Chondrocyte (in vitro differentiated cells): ENCODE results near the gene MTCH1. TPM values are rescaled to one million over a fixed set of nuclear protein-coding genes. Genes with fewer than 3 reads are reported as not detected.
A peak's percentile ranks its signal among the peaks of the same experiment; 100 is the strongest.

Experiments used
- DNase-seq: peaks from one replicate; pipeline ENCODE4 v3.0.0; 2021; ENCODE audit warnings: mixed read lengths, low spot score
- H3K27ac Mint-ChIP-seq: one replicate; pipeline ENCODE4 v1.8.0; 2021; ENCODE audit warnings: mild to moderate bottlenecking, moderate library complexity, mixed read lengths; ENCODE audit not compliant: unreplicated experiment
- H3K27me3 Mint-ChIP-seq: 2 replicates; pipeline ENCODE4 v1.8.0; 2021; ENCODE audit warnings: low read depth, mixed read lengths
- H3K36me3 Mint-ChIP-seq: 2 replicates; pipeline ENCODE4 v1.8.0; 2021; ENCODE audit warnings: low read depth, mixed read lengths
- H3K4me1 Mint-ChIP-seq: 2 replicates; pipeline ENCODE4 v1.8.0; 2021; ENCODE audit warnings: low read depth, mild to moderate bottlenecking, mixed read lengths
- H3K4me3 Mint-ChIP-seq: one replicate; pipeline ENCODE4 v1.8.0; 2021; ENCODE audit warnings: mild to moderate bottlenecking, moderate library complexity, mixed read lengths; ENCODE audit not compliant: unreplicated experiment
- H3K9me3 Mint-ChIP-seq: 2 replicates; pipeline ENCODE4 v1.8.0; 2021; ENCODE audit warnings: low read depth, mixed read lengths
- total RNA-seq: library from RNA; stranded (reverse); gene quantifications from 3 replicates; pipeline ENCODE4 v1.2.1, GENCODE V29; 2021
- TF ChIP-seq, protein P1 (sequence below): fragments of 200-600 bp; sonication (generic); IDR thresholded peaks from 2 replicates; pipeline ENCODE4 v1.5.0; 2021; ENCODE audit warnings: antibody characterized with exemption, mild to moderate bottlenecking, moderate library complexity

Gene MTCH1
- total RNA-seq, 1 donor from 2014 or later = 188 TPM

DNA sequence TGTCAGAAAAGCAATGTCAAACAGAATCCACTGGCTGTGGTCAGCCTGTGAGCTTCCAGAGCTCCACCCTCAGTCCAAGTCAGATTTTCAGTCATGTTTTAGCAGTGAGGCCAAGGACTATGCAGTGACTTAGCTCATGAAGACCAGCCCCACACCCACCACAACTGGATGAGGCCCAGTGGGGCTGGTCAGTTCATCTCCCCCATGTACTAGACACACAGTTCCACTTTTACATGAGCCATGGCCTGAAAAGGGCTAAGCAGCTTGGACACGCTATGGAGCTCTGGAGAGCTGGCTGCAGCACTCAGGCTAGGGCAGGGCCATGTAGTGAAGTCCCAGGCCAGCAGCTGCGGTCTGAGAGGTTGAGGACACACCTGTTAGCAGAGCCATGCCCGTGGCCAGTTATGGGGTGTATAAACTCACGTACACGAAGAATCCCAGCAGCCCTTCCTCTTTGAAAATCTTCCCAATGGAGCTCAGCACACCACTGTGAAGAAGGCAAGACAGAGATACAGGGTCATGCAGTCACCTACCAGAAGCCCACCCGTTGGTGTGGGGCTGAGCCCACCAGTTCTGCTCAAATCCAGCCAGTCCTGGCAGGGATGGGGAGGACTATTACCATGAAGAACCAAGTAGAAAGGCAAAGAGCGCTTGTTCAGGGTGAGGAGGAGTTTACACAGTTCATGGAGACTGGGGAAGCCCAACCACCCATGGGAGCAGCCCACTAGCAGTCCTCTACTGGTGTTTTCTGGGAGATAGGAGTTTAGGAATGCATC, 10.6 kb downstream of the MTCH1 start:
- TF ChIP-seq, protein P1, sequence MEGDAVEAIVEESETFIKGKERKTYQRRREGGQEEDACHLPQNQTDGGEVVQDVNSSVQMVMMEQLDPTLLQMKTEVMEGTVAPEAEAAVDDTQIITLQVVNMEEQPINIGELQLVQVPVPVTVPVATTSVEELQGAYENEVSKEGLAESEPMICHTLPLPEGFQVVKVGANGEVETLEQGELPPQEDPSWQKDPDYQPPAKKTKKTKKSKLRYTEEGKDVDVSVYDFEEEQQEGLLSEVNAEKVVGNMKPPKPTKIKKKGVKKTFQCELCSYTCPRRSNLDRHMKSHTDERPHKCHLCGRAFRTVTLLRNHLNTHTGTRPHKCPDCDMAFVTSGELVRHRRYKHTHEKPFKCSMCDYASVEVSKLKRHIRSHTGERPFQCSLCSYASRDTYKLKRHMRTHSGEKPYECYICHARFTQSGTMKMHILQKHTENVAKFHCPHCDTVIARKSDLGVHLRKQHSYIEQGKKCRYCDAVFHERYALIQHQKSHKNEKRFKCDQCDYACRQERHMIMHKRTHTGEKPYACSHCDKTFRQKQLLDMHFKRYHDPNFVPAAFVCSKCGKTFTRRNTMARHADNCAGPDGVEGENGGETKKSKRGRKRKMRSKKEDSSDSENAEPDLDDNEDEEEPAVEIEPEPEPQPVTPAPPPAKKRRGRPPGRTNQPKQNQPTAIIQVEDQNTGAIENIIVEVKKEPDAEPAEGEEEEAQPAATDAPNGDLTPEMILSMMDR = no peak

DNA sequence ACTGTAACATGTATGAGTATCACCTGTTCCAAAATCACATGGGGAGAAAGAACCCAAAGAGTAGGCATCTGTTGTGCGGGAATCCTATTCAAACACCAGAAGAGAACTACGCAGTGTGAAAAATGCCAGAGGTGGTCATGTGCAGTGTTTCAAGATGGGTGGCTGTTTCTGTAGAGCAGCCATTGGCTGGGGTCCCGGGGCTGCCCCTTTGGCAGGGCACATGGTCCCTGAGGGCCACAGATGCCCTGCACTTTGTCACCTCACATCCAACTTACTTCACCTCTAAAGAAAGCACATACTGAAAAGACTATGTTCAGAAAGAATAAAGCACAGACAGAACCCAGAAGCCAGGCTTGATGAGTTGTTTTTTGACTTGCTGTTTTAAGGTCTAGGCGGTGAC, 12.3 kb downstream of the MTCH1 start:
- peaks cover 2% of the 10 kb centered on the region for H3K4me1 Mint-ChIP-seq
- TF ChIP-seq, protein P1 = no peak
- peaks cover 59% of the 10 kb centered on the region for H3K36me3 Mint-ChIP-seq
- no peak for DNase-seq
- no peak overlapping the region for H3K4me3 Mint-ChIP-seq
- no peaks in the 10 kb centered on the region for H3K27me3 Mint-ChIP-seq
- no peaks in the 10 kb centered on the region for H3K9me3 Mint-ChIP-seq
- no peak overlapping the region for H3K27ac Mint-ChIP-seq

More for the DNA sequence above, 10.6 kb downstream of the MTCH1 start:
- Mint-ChIP-seq H3K27me3 (no peaks in the 10 kb centered on the region), H3K9me3 (no peaks in the 10 kb centered on the region), H3K36me3 (peaks cover 51% of the 10 kb centered on the region), H3K4me1 (peaks cover 16% of the 10 kb centered on the region), H3K4me3 (no peak overlapping the region), H3K27ac (no peak overlapping the region)
- DNase-seq = peak; percentile 47

DNA sequence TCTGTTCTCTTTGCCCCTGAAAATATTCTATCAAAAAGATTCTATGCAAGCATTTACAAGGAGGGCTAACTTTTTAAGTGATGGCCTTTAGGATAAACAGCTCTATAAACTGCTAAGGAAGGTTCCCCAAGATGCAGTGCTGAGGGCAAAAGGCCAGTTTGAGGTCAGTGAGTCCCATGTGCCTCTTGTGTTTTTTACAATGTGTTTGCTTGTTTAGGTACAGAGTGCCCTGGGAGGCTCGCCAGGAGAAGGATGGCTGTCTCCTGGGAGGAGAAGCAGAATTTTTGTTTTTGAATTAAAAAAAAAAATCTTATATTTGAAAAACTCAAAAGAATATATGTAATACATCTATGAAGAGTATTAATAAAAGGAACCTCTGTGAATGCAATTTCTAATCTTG, 12.8 kb downstream of the MTCH1 start:
- peaks cover 60% of the 10 kb centered on the region for H3K36me3 Mint-ChIP-seq
- H3K4me1 Mint-ChIP-seq = peaks cover 5% of the 10 kb centered on the region
- no peak overlapping the region for H3K4me3 Mint-ChIP-seq
- TF ChIP-seq, protein P1 = no peak
- no peak overlapping the region for H3K27ac Mint-ChIP-seq
- H3K27me3 Mint-ChIP-seq = no peaks in the 10 kb centered on the region
- no peak for DNase-seq
- H3K9me3 Mint-ChIP-seq = no peaks in the 10 kb centered on the region

DNA sequence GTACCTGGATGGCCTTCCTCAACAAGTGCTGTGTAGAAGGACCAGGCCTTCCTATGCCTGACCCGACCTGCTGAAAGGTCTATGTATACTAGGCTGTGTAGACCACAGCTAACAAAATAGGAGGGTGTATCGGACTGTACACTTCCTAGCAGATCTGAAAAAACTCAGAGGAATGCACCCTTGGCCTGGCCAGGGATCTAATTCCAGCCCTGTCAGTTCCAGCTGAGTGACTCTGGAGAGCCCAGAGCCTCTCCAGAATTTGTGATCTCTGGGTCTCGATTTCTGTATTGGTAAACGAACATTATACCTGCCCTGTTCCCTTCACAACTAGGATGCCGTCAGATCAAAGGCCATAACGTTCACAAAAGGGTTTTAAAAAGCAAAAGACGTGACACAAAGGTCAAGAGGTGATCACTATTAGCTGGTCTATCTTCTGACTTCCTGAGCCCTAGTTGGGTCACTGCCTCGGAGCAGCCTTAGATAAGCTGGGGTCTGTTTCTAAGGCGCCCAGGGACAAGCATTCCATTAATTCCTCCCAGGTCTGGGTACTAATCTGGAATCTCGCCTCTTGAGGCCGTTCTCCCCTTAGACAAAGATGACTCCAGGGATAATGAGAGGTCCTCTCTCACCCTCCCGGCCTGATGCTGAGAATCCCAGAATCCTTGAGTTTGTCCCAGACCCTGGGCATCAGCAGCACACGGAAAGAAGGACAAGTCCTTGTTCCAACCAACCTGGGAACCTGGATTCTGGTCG, 13.9 kb downstream of the MTCH1 start:
- peaks cover 7% of the 10 kb centered on the region for H3K4me1 Mint-ChIP-seq
- DNase-seq = no peak
- H3K36me3 Mint-ChIP-seq = peaks cover 59% of the 10 kb centered on the region
- no peak overlapping the region for H3K27ac Mint-ChIP-seq
- H3K27me3 Mint-ChIP-seq = no peaks in the 10 kb centered on the region
- no peak overlapping the region for H3K4me3 Mint-ChIP-seq
- H3K9me3 Mint-ChIP-seq = no peaks in the 10 kb centered on the region
- TF ChIP-seq, protein P1 = no peak

DNA sequence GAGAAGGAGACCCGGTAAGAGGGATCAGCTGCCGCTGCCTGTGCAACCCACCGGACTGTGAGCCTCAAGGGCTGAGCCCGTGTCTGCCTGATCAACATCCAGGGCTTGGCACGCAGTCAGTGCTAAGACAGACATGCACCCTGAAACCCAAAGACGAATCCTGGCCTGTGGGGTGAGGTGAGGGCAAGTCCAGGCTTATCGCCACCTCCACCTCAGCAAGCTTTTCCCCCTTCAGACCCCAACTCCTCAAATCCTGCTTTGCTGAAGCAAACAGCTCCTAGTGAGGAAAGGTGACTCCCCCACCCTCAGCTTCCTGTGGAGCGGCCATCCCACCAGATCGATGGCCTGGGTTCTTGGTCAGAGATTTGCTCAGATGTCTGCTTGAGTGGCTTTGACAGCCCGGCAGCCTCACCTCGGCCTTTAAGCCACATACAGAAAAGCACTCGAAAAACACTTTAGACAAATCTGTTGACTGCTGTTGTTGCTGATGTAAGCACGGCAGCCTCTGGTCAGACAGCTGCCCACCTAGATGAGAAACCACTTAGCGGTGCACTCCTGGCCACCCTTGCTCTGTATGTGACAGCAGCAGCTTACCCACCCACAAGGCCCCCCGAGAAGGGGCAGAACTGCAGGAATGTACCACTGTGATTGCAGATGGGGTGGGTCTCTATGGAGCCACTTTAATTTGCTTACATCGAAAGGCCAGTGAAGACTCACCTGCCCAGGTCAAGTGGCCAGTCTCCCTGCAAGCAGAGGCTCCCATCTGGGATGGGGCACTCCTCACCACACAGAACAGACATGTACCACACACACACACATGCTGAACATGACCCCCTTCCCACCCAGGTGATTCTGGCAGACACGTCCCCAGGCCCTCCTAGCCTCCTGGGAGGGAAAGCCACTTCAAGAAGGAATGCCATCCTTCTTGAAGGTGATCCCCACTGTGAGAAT, 14.8 kb downstream of the MTCH1 start:
- Mint-ChIP-seq H3K27me3 (no peaks in the 10 kb centered on the region), H3K36me3 (peaks cover 55% of the 10 kb centered on the region), H3K4me1 (peaks cover 7% of the 10 kb centered on the region), H3K9me3 (no peaks in the 10 kb centered on the region), H3K27ac (no peak overlapping the region), H3K4me3 (no peak overlapping the region)
- DNase-seq = peak; percentile 82
- TF ChIP-seq, protein P1 = no peak
